Ureter (tissue), 1 donor: ENCODE measurements around the gene OXSR1. TPM values are rescaled to one million over a fixed set of nuclear protein-coding genes. Genes with fewer than 3 reads are reported as not detected.
"Not testable (repeated sequence)": the region's sequence is repeated elsewhere in the genome, so short reads cannot be mapped to it uniquely, and the experiment has no call there.

ENCODE experiments used
- DNase-seq: peaks from one replicate; pipeline ENCODE4 v3.0.0-alpha.2; 2020; ENCODE audit warnings: low spot score
- total RNA-seq: library from RNA; stranded (reverse); gene quantifications from one replicate; pipeline ENCODE4 v1.2.4, GENCODE V29; 2023
- donor health status: DM: yes; HTN: yes; CAD: no.

The OXSR1 gene
- total RNA-seq, 1 donor from 2014 or later, result 51.3 TPM

DNA sequence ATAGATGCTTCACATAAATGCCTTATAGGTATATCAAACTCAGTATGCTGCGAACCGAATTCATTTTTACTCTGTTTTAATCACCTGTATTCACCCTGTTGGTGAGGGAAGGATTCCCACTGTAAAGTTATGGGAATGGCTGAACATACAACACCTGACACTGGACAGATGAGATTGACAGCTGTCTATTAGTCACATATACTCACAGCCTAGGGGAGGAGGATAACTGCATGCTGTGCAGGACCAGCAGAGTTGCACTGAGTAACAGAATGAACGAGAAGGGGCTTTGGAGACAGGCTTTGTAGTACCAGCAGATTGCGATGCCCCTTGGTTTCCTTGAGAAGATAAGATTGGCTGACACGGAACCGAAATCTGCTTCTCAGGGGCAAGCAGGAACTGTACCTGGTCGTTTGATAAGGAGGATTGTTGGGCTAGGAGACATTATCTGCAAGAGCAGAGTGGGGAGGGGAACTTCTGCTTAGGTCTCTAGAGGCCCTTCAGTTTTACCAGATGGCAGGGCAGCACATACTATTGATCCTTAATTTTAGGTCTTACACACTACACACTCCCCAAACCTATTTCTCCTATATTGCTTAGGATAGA, 56.8 kb downstream of the OXSR1 start:
- DNase-seq, result no peak

DNA sequence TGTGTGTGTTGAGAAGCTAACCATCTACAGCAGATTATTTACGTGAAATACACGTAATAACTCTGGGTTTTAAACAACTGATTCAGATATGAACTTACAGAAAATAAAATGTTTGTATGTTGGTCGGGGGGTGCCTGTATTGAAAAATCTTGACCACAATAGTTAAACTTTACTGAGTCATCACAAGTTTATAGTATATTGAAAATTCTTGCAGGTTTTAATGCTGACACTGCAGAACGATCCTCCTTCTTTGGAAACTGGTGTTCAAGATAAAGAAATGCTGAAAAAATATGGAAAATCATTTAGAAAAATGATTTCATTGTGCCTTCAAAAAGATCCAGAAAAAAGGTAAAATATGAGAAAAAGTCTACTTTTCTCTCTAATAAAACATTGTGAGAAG, 59.0 kb downstream of the OXSR1 start:
- no peak for DNase-seq

DNA sequence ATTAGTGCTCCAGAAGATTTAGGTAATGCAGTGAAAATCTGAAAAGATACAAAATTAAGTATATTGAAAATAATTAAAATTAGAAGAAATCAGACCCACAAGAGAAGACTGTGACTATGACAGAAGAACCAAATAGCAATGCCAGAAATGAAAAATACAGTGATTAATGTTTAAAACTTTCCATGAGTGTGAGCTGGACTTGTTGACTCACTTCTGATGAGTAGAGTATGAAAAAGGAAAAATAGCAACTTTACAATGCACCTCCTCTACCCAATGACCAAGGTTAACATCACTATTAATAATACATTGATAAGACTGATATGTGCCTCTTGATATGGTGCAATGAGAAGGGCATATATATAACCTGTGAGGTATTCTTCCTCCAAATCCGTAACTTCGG, 60.9 kb downstream of the OXSR1 start:
- no peak for DNase-seq

DNA sequence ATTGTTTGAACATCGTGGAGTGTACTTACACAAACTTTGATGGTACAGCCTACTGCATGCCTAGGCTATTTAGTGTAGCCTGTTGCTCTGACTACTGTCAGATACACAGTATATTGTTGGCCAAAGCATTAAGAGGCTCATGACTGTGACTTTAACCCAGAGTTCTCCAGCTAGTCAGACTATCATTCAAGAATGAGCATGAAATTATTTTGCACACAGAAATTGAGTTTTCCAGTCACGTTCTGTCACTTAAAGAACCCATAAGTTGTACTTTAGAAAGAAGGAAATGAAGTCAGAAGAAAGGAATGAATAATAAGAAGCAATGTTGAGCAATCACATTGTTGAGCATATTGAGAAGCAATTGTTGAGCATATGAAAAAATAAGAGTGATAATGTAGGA, 62.7 kb downstream of the OXSR1 start:
- no peak for DNase-seq

DNA sequence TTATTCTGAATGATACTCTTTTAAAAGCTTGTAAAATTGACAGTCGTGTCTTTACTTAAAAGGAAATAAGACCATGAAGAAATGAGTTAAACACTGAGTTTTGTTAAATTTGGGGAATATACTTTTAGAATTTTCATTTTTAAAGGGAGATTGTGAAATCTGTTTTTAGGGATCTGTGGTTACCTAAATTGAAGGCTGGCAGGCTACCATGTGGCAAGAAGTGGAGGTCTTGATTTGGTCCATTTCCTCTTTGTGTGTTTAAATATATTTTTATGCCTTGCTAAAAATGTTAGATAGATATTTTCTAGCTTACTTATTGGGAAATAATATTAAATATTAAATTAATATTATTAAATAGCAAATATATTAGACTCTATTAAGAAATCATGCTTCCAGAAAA, 63.7 kb downstream of the OXSR1 start:
- DNase-seq, result no peak

DNA sequence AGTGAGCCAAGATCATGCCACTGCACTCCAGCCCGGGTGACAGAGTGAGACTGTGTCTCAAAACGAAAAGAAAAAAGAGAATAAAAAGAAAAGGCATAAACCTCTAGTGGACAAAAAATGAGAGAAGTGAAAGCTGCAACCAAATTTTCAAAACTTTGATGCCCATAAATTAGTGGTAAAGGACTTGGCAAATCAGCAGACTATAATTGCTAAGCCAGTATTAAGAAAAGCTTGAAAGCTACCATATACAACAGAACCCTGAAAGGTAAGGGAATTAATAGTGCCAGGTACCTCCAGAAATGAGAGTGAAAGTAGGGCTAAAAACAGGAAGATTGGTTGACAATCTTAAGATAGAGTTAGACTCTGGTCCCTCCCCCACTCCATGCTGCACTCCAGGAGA, 67.4 kb downstream of the OXSR1 start:
- no peak for DNase-seq

DNA sequence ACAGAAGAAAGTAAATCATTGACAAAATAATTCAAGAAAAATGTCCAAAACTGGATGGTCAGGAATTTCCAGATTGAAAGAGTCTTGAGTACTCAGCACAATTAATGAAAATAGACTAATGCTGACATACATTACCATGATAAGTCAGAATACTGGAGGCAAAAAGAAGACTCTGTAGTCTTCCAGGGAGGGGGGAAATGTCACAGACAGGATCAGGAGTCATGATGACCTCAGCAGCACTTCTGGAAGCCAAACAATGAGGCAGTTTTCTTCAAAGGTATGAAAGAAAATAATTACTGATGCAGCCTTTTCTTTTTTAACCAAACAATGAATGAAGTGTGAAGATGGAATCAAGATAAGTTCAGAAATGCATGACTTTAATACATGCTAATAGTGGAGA, 70.1 kb downstream of the OXSR1 start:
- DNase-seq, result no peak

DNA sequence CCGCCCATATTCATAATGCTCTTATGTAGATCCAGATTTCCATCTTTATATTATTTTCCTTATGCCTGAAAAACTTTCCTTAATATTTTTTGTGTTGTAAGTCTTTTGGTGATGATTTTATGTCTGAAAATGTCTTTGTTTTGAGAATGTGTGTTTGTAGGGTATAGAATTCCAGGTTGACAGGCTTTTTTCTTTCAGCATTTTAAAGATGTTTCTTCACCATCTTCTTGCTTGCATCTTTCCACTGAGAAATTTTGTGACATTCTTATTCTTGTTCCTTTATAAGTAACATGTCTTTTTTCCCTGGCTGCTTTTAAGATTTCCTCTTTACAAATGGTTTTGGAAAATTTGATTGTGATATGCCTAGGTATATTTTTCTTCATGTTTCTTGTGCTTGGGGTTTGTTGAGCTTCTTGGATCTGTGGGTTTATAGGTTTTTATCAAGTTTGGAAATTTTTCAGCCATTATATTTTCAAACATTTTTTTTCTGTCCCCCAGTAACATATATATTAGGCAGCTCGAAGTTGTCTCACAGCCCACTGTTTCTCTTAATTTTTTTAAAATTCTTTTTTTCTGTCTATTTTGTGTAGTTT, 73.2 kb downstream of the OXSR1 start:
- no peak for DNase-seq

DNA sequence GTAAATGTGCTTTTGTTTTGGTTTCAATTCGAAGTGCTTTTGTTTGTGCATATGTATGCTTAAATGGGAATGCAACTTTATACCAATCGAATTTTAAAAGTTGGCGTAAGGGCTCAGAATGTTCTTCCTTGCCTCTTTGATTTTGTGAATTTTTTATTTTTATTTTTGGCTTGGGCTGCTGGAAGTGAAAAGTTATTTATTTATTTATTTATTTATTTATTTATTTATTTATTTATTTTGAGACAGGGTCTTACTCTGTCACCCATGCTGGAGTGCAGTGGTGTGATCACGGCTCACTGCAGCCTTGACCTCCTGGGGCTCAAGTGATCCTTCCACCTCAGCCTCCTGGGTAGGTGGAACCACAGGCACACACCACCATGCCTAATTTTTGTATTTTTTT, 77.5 kb downstream of the OXSR1 start:
- not testable (repeated sequence) for DNase-seq

DNA sequence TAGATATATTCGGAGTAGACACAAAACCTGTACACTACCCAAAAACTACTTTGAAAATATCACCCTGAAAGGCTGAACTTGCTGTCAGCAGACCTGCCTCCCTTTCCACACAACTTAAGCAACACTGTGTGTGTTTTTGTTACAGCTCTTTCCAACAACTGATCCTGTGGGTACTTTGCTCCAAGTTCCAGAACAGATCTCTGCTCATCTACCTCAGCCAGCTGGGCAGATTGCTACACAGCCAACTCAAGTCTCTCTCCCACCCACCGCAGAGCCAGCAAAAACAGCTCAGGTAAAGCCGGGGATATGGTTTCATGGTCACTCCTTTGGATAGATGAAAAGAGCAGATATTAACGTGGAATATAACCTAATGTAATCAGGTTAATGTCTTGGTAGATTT, 80.6 kb downstream of the OXSR1 start:
- DNase-seq, result no peak

DNA sequence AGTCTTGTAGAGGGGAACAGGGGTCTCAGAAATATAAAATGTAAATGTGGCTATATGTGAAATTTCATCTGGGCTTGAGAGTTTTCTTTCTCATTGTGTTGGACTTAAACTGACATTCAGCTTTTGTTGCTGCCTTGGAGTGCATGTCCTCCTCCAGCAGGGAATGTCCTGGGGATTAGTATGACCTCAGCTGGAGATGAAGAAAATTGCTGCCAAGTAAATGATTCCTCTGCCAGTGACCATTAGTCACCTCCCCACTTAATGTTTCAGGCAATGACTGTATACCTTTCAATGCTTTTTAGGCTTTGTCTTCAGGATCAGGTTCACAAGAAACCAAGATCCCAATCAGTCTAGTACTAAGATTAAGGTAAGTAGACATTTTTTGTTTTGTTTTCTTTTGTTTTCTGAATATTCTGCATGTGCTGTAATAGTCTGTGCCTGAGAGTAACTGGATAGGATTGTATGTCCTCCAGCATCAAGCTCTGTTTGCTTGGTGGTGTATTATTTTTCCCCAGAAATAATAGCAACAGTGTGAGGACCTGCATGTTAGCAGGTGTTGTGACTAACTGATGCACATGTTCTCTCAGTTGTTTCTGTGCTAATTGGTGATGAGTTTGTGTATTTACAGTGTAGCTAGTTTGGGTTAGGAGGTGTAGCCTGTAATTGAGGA, 82.2 kb downstream of the OXSR1 start:
- no peak for DNase-seq

DNA sequence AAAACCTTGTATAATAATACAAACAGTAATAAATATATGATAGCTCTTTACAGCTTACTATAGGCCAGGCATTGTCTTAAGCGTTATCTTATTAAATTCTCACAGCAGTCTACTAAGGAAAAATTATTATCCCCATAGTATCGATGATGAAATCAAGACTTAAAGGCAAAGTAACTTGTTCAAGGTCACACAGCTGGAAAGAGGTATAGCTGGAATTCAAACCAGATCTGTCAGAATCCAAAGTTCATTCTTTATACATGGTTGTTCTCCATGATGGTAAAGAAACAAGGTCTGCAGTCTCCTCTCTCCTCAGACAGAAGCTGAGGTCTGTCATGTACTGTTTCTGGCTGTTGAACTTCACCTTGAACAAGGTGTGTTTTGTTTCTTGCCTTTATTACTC, 84.9 kb downstream of the OXSR1 start:
- no peak for DNase-seq

DNA sequence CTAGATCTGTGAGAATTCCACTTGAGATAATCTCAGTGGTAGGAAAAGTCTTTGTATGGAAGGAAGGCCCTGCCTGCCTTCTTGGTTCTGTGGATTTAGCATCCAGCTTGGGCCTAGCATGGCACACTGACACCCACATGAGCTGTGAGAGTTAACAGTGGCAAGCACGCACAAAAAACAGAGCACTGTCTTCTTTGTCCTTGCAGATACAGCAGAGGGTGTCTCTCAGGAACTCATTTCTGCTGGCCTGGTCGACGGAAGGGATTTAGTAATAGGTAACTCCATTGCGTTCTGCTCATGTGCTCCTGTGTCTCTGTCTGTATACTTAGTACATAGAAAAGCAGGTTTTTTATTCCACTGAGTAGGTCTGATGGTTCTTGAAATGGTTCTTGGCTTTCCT, 85.9 kb downstream of the OXSR1 start:
- DNase-seq, result no peak

DNA sequence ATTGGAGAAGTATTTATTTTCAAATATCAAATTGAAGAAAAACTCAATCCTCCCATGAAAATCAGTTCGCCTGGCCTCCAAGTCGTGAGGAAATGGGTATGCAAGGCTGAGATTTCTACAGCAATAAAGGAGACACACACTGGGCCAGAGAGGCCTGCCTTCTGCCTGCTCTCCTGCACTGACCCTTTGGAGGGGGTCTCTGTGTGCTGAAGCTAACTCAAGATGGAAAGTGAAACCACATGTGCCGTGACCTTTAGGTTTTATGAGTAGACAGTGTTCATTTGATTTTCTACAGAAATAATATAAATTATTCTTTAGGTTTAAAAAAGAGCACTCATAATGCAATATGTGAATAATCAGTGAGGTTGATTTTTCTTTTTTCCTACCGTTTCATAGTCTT, 88.4 kb downstream of the OXSR1 start:
- no peak for DNase-seq

DNA sequence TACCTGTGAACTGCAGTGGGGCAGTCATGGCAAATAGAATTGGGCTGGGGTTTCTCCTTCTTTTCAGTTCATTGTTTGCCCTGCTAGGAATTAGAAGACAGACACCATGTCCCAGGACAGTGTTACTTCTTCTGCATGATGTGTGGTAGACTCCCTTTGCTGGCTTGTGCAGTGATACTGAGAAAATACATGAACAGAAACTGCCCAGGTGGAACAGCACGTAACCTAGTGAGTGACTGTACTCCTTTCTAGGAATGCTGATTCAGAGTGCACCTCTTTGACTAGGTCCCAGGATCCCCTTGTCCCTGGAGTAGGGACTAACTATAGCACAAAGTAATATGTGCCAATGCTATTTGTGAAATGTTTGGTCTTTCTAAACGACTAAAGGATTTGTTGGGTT, 89.5 kb downstream of the OXSR1 start:
- DNase-seq, result no peak

DNA sequence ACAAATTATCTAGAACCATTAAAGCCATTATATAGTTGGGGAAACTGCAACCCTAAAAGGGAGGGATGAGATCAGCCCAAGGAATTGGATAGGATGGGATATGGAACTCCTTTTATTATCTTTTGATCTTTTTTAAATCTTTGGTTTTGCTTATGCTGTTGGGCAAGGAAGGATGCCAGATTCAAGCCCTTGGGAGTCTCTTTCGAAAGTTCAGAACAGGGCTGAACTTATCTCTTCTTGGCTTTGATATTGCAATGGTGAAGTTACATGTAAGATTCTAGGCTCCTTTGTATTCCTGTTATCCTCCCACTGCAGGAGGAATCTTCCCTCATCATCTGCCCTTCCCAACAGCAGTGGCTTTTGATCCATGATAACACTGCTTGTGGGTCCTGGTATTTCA, 90.3 kb downstream of the OXSR1 start:
- no peak for DNase-seq

DNA sequence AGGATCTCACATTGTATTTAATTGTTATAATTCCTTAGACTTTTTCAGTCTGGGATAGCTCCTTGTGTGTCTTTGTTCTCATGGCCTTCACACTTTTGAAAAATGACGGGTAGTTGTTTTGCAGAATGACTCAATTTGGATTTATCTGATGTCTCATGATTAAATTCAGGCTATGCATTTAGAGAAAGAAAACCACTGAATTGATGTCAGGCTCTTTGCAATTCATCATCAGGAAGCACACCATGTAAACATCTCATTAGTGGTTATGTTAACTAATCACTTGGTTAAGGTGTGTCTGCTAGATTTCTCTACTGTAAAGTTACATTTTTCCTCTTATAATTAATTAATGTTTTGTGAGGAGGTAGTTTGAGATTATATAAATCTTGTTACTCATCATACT, 92.2 kb downstream of the OXSR1 start:
- no peak for DNase-seq

DNA sequence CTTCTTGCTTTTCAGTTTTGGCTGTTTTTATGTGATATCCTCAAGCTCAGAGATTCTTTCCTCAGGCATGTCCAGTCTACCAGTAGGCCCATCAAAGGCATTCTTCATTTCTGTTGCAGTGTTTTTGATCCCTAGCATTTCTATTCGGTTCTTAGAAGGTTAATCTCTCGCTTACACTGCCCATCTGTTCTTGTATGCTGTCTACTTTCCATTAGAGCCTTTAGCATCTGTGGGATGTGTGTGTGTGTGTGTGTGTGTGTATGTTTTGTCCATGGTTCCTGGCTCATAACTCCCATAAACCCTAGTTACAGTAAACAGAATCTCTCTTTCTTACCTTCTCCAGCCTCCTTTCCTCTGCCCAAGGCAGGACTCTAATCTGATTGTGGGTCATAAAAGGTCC, 95.1 kb downstream of the OXSR1 start:
- DNase-seq, result no peak

DNA sequence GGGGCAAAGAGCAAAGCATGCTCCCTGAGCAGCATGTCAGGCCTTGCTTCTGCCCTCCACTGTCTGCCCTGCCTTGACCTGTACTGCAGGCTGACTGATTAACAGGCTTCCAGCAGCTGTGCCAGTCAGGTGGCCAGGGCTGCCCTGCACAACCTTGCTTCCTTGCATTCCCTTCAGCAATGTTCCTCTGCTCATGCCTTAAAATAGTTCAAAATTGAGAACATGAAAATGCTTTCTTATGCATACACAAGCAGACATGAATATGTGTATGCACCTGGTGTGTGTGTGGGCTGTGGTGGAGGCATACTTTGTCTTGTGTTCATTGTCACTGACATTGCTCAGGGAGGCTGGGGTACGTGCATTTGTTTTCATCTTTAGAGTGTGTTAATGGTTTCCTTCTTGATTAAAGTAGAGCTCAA, 99.0 kb downstream of the OXSR1 start:
- no peak for DNase-seq

DNA sequence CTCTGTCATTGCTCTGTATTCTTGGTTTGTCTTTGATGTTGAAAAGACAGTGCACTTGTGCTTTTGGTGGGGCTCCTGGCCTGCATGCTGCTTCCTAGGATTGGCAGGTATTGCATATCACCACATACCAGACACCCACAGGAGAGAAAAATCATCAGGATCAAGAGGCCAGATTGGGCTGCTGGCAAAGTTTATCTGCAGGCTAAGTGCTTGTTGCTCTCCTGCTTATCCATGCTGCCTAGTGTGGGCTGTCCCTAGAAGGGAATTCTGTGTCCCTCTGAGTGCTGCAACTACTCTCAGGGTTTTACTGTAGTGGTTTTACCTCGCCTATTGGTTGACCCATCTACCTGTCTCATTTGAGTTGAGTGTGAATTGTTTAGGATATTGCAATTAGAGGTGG, 99.4 kb downstream of the OXSR1 start:
- DNase-seq, result no peak

DNA sequence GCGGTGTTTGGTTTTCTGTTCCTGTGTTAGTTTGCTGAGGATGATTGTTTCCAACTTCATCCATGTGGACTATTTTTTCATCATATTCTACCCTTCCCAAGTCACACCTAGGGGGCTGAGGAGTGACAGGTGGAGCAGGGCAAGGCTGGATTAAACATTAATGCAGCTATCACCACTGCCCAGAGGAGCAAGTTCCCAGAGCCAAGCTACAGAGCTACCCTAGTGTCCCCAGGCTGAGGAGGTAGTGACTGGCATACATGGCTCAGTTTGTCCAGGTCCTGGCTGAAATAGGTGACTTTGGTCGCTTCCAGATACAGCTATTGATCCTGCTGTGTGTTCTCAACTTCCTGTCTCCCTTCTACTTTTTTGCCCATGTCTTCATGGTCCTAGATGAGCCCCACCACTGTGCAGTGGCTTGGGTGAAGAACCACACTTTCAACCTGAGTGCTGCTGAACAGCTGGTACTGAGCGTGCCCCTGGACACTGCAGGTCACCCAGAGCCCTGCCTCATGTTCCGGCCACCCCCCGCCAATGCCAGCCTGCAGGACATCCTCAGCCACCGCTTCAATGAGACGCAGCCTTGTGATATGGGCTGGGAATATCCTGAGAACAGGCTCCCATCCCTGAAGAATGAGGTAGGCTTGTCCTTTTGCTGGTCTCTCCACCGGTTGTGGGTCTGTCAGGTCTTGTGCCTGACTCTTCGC, 100.4 kb downstream of the OXSR1 start, which contains the start of gene SLC22A13:
SLC22A13 (plus strand) TSS at position 209 of the 704 bp plus-strand sequence; CDS start at position 258, 49 bp downstream.
- no peak for DNase-seq

DNA sequence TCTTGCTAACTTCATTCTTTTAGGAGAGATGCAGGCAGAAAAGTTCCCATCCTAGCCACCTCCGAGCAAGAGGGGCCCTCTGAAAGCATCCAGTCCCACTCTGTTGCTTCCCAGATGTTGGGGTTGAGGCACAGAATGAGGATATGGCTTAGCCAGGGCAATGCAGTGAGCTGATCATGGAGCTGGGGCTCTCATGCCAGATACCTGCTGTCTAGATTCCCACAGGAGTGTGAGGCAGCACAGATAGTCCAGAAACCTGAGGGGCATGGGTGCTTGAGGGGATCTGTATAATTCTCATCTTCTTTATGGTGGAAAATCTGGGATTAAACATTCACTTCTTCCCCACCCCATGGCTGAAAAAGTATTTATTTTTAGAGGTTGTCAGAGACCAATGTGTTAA, 101.5 kb downstream of the OXSR1 start:
- no peak for DNase-seq

DNA sequence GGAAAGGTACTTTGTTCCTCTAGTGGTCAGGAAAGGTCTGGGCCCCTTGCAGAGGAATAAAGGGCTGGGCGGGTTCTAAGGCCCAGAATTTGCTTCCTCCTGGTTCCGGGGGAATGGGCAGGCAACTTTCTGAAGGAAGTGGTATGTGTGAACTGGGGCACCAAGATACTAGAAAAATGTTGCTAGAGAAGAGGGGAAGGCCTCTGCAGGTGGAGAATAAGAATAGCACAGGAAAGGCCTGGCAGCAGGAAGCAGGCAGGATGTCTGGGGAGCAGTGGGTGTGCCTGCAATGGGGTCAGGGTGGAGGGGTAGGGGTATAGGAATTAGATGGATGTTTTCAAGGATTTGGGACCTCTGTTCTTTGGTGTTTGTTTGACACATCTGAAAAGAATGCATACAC, 102.3 kb downstream of the OXSR1 start:
- no peak for DNase-seq
